HUES64 (cell line): ENCODE data around the gene IFNA2.
"Not testable (repeated sequence)": the region's sequence is repeated elsewhere in the genome, so short reads cannot be mapped to it uniquely, and the experiment has no call there.

Experiments used
- H3K27ac ChIP-seq: 2 replicates; pipeline ENCODE4 v1.7.0; 2013; ENCODE audit warnings: low read depth, low read length, inconsistent platforms
- H3K27me3 ChIP-seq: 2 replicates; pipeline ENCODE4 v1.6.1; 2013; ENCODE audit warnings: mild to moderate bottlenecking, low read length; ENCODE audit not compliant: insufficient read depth
- H3K36me3 ChIP-seq: 2 replicates; pipeline ENCODE4 v1.6.1; 2013; ENCODE audit warnings: mild to moderate bottlenecking, low read length; ENCODE audit not compliant: insufficient read depth
- H3K4me1 ChIP-seq: 2 replicates; pipeline ENCODE4 v1.6.1; 2013; ENCODE audit warnings: mild to moderate bottlenecking, low read length, moderate library complexity; ENCODE audit not compliant: insufficient read depth
- H3K4me3 ChIP-seq: 2 replicates; pipeline ENCODE4 v1.5.1; 2013; ENCODE audit warnings: mild to moderate bottlenecking, low read length, moderate library complexity
- H3K9ac ChIP-seq: 2 replicates; pipeline ENCODE4 v1.6.1; 2013; ENCODE audit warnings: mild to moderate bottlenecking, low read depth, low read length
- H3K9me3 ChIP-seq: 2 replicates; pipeline ENCODE4 v1.6.1; 2013; ENCODE audit warnings: low read depth, low read length; ENCODE audit not compliant: insufficient read depth
- WGBS: fragments of 150-250, 120-280 bp; methylation state at CpG from one replicate; pipeline ENCODE4 v1.1.7; 2013; ENCODE audit warnings: missing lambda C conversion rate; 5-methylcytosine and 5-hydroxymethylcytosine counted together

The IFNA2 gene

DNA sequence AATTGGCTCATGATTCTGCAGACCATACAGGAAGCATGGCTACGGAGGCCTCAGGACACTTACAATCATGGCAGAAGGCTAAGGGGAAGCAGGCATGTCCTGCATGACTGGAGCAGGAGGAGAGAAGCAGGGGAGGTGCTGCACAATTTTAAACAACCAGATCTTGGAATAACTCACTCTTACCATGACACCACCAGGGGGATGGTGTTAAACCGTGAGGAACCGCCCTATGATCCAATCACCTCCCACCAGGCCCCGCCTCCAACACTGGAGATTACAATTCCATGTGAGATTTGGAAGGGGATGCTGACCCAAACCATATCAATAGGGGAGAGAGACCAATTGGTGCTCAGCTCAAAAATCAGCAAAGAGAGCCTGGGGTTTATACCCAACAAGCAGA, 13.7 kb downstream of the IFNA2 start:
- H3K27ac ChIP-seq, H3K4me1 ChIP-seq, H3K4me3 ChIP-seq, H3K9me3 ChIP-seq, H3K36me3 ChIP-seq, H3K9ac ChIP-seq, H3K27me3 ChIP-seq: not testable (repeated sequence)
- 79% methylated on average over 1 of the region's 4 CpGs for WGBS

DNA sequence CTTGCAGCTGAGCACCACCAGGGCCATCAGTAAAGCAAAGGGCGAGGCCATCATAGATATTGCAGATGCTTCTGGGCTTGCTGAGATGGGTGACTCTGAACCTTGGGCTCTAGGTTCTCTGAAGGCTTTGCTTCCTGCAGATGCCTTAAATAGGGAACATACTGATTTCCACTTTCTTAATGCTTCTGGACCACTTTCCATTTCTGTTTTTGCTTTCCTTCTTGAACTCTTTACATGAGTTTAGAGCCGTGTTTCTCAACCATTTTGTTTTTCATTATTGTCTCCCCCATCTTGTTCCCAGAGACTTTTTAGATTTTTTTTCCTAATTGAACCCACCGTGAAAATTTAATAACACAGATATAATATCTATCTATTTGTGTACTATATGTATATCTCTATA, 17.2 kb downstream of the IFNA2 start, which contains the start of gene IFNA13:
Gene IFNA13, minus strand, starts transcription at position 101 of the 400 bp plus-strand sequence. Its CDS starts 47 bp downstream, at position 54.
- Histone ChIP-seq H3K9me3 (no peaks in the 10 kb centered on the region), H3K9ac (no peak within 1 kb of the TSS), H3K36me3 (no peaks in the 10 kb centered on the region), H3K27me3 (no peaks in the 10 kb centered on the region), H3K4me3 (no peak within 1 kb of the TSS), H3K27ac (no peak within 1 kb of the TSS), H3K4me1 (no peaks in the 10 kb centered on the region)
- WGBS: 87% methylated on average over 2 of the region's 3 CpGs

DNA sequence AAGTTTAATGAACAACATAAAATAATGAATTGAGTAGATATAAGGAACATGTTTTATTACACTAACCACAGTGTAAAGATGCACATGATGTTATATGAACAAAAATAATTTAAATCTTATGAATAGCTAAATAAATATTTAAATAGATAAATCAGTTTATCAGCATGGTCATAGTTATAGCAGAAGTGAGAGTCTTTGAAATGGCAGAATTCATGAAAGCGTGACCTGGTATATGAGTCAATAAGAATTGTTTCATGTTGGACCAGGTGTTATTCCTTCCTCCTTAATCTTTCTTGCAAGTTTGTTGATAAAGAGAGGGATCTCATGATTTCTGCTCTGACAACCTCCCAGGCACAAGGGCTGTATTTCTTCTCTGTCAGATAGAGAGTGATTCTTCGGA, 18.0 kb downstream of the IFNA2 start:
- not testable (repeated sequence) for H3K36me3 ChIP-seq, H3K27ac ChIP-seq, H3K4me3 ChIP-seq, H3K9ac ChIP-seq, H3K9me3 ChIP-seq, H3K27me3 ChIP-seq, H3K4me1 ChIP-seq
- 100% methylated on average over 1 of the region's 2 CpGs for WGBS

DNA sequence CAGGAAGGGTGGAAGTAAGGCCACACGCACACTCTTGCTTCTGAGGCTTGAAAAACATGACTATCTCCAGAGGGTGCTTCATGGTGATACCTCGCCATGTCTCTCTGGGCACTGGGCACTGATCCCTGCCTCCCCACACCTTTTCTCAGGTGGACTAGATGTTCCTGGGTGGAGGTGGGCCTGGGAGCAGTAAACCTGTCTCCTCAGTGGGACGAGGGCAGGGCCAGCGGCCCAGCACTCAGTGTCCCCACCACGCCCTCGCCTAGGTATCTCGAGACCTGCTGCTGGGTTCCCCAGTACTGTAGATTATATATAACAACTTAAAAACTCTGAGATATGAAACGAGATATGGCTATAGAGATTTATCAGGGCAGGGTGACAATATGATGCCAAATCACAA, 22.9 kb downstream of the IFNA2 start:
- no peaks in the 10 kb centered on the region for H3K27me3 ChIP-seq
- H3K36me3 ChIP-seq: no peaks in the 10 kb centered on the region
- H3K4me3 ChIP-seq: no peak overlapping the region
- H3K9ac ChIP-seq: no peak overlapping the region
- no peaks in the 10 kb centered on the region for H3K9me3 ChIP-seq
- H3K4me1 ChIP-seq: no peaks in the 10 kb centered on the region
- 98% methylated on average over 6 of the region's 8 CpGs for WGBS
- no peak overlapping the region for H3K27ac ChIP-seq

DNA sequence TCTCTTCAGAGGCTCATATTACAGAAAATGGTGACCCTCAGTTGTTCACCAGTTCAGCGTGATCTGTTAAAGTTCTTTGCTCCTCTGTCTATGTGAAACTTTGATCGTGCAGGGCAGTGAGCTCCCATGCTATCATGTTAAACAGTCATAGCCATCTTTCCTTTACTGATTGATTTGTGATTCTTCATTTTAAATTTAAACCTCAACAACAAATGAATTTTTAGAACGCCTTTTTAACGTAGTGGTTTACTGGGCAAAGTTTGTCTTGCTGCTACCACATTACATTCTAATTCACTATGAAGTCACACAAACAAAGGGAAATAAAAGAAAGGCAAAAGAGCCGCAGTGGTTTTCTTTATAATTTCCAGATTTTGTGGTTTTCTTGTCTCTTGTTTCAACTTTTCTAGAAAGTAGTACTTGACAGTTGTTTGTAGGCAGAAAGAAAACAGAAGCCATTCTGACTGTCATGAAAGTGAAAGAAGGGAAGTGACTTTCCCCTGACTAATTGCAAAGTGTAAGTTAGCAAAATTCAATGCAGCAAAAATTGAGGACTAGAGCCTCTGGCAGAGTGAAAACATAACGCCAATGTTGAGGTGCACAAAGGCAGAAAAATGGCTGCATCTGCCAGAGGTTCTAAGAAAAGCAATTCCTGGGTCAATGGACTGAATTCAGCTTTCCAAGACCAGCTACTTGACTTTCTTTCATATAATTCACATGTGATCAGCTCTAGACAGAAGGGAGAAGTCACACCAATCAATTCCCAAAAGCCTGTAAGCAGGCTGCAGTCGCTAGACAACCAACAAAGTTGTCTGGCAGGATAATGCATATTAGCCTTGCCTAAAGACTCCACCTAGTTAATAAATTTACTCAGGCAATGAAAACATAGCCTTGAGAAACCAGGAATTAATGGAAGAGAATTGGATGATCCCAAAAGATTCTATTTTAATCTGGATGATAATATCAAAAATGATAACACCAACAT, 27.4 kb downstream of the IFNA2 start:
- Histone ChIP-seq H3K4me1 (no peaks in the 10 kb centered on the region), H3K4me3 (no peak overlapping the region), H3K27ac (no peak overlapping the region), H3K27me3 (no peaks in the 10 kb centered on the region), H3K9me3 (no peaks in the 10 kb centered on the region), H3K9ac (no peak overlapping the region), H3K36me3 (no peaks in the 10 kb centered on the region)
- WGBS: 88% methylated on average over 7 of the region's 7 CpGs

DNA sequence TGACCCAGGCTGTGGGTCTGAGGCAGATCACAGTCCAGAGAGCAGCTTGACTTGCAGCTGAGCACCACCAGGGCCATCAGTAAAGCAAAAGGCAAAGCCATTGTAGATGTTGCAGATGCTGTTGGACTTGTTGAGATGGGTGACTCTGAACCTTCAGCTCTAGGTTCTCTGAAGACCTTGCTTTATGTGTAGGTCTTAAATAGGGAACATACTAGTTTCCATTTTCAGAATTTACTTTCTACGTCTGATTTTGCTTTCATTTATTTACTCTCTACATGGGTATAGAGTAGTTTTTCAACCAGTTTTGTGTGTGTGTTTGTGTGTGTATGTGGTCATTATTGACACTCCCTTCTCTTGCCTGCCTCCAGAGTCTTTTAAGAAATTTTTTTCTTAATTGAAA, 34.4 kb downstream of the IFNA2 start, which contains the start of gene IFNA6:
Gene IFNA6, minus strand, starts transcription at position 101 of the 400 bp plus-strand sequence. Its CDS starts 0 bp downstream, at position 101.
- H3K27ac ChIP-seq: no peak within 1 kb of the TSS
- no peaks in the 10 kb centered on the region for H3K27me3 ChIP-seq
- H3K36me3 ChIP-seq: no peaks in the 10 kb centered on the region
- H3K4me1 ChIP-seq: no peaks in the 10 kb centered on the region
- H3K9me3 ChIP-seq: no peaks in the 10 kb centered on the region
- no peak within 1 kb of the TSS for H3K9ac ChIP-seq
- WGBS: no CpG with 5 or more reads among the region's 1 CpG
- H3K4me3 ChIP-seq: no peak within 1 kb of the TSS

DNA sequence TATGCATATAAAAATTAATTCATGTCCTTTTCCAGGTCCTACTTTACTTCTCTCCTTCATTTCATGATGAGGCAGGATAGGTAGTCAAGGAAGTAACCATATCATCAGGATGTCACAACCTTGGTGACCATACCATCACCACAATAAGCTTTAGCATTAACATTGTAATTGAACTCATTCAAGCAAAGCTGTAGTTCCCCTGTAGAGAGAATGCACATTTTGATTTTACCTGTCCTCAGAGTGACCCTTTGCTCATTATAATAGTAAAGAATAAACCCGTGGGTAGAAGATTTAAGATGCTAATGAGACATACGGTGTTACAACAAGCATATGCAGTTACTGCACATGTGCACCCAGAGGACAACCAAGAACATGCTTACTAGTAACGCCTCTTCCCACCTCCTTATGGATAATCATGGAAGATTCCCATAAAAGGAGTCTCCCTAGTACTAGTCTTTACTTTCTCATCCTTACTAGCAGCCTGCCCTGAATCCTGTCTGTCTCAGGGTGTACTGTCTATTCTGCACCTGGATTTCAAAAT, 36.7 kb downstream of the IFNA2 start:
- WGBS: 90% methylated on average over 2 of the region's 3 CpGs
- Histone ChIP-seq H3K27ac (no peak overlapping the region), H3K4me1 (no peaks in the 10 kb centered on the region), H3K4me3 (no peak overlapping the region), H3K36me3 (no peaks in the 10 kb centered on the region), H3K9me3 (no peaks in the 10 kb centered on the region), H3K27me3 (no peaks in the 10 kb centered on the region), H3K9ac (no peak overlapping the region)

DNA sequence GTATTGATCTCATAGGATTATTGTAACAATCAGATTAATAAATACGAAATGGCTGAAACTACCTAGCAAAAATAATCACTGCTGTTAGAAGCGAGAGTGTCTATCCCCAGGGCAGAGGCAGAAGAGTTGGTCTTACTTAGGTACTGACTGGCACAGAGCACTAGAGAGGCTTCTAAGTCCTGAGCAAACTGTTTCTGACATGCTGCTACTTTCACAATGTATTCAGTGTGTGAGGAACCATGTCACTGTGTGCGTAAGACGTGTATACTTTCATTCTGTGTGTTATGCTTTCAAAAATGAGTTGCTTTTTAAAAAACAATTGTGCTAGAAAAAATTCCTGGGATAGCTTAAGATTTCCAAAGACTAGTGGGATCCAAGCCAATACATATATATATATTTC, 44.5 kb downstream of the IFNA2 start:
- no peak overlapping the region for H3K4me3 ChIP-seq
- 94% methylated on average over 4 of the region's 4 CpGs for WGBS
- H3K9me3 ChIP-seq: no peaks in the 10 kb centered on the region
- H3K36me3 ChIP-seq: no peaks in the 10 kb centered on the region
- peaks cover 3% of the 10 kb centered on the region; the same call in 1 of the 2 replicates for H3K4me1 ChIP-seq
- no peak overlapping the region for H3K9ac ChIP-seq
- no peaks in the 10 kb centered on the region for H3K27me3 ChIP-seq
- H3K27ac ChIP-seq: no peak overlapping the region

DNA sequence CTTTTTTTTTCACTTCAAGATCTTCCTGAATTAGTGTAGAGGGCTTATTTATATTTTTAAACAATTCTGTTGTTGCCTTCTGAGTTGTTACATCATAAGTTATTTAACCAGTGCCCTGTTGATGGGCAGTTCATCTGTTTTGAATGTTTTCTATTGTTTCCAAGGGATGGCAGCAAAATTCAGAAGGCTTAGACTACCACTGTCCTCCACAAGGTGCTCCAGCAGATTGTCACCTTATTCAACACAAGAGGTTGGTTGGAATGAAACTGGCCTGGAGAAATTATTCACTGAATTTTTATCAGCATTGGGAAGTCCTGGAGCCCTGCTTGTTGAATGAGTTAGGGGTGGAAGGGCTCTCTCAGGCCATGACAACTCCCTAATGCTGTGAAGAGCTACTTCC, 48.7 kb downstream of the IFNA2 start:
- no peak overlapping the region for H3K4me3 ChIP-seq
- no peaks in the 10 kb centered on the region for H3K9me3 ChIP-seq
- H3K36me3 ChIP-seq: peaks cover 15% of the 10 kb centered on the region; the same call in 1 of the 2 replicates
- H3K27me3 ChIP-seq: no peaks in the 10 kb centered on the region
- no peak overlapping the region for H3K9ac ChIP-seq
- peaks cover 12% of the 10 kb centered on the region; the same call in 1 of the 2 replicates for H3K4me1 ChIP-seq
- no peak overlapping the region for H3K27ac ChIP-seq

DNA sequence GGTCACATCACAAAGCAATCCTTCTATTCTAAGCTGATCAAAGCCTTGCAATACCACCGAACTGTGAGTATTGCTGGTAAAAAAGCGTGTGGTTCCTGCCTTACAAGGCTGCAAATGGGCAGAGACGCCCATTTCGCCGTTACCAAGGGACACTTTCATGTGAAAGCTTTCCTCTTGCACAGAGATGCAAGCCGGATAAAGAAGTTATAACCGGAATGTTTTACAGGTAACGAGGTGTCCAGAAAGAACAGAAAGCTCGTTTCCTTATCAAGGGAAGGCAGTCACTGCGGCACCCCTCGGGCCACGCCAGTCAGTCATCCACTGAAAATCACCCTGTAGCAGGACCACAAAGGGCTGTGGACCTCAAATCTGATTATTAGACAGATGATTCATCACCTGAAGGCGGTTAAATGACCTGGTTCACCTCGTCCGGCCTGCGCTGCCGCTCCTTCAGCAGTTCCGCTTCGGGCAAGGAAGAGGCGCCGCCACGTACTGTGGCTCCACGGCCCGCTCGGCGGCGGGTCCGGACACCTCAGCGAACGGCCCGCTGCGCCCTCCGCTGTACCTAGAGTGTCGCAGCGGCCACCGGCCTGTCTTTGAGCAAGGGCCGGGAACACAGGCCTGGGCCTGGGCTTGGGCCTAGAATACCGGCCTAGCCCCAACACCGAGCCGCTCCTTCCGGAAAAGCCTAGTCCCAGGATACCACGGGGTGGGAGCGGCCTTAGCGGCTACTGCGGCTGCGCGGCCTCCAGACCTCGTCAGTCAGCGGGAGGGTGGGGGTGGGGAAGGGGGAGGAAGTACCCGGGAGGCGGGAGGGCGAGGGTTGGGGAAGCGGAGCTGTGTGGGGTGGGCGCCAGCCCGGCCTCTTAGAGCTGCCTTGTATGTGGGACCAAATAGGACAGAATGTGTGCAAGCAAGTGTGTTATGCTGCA, 50.2 kb downstream of the IFNA2 start, which contains the start of gene KLHL9:
Gene KLHL9, minus strand, starts transcription at position 704 of the 932 bp plus-strand sequence. Its CDS starts 545 bp downstream, at position 159.
- peak within 1 kb of the TSS; percentile 82 for H3K27ac ChIP-seq
- peak within 1 kb of the TSS; percentile 97 for H3K9ac ChIP-seq
- H3K36me3 ChIP-seq: peaks cover 22% of the 10 kb centered on the region
- H3K4me3 ChIP-seq: peak within 1 kb of the TSS; percentile 96
- no peaks in the 10 kb centered on the region for H3K9me3 ChIP-seq
- peaks cover 12% of the 10 kb centered on the region; the same call in 1 of the 2 replicates for H3K4me1 ChIP-seq
- no peaks in the 10 kb centered on the region for H3K27me3 ChIP-seq
- under 1% methylated on average over 55 of the region's 55 CpGs for WGBS
